Fibroblast of lung (primary cell): ENCODE measurements around the gene TJP3.

Experiments used
- CTCF ChIP-seq, 2 donors: IDR thresholded peaks in 1 of 2; conservative IDR thresholded peaks in 1 of 2; 1 replicate in 1 of 2; 2 replicates in 1 of 2; pipeline ENCODE4 v1.5.1; 2011 to 2012; ENCODE audit warnings: low read length in 2 of 2, control low read depth in 1 of 2, inconsistent platforms in 1 of 2, low read depth in 1 of 2, mild to moderate bottlenecking in 1 of 2
- EZH2 ChIP-seq: IDR thresholded peaks from 2 replicates; pipeline ENCODE4 v1.5.1; 2012; ENCODE audit warnings: low read length, control low read depth, mild to moderate bottlenecking; ENCODE audit errors: missing control alignments

DNA sequence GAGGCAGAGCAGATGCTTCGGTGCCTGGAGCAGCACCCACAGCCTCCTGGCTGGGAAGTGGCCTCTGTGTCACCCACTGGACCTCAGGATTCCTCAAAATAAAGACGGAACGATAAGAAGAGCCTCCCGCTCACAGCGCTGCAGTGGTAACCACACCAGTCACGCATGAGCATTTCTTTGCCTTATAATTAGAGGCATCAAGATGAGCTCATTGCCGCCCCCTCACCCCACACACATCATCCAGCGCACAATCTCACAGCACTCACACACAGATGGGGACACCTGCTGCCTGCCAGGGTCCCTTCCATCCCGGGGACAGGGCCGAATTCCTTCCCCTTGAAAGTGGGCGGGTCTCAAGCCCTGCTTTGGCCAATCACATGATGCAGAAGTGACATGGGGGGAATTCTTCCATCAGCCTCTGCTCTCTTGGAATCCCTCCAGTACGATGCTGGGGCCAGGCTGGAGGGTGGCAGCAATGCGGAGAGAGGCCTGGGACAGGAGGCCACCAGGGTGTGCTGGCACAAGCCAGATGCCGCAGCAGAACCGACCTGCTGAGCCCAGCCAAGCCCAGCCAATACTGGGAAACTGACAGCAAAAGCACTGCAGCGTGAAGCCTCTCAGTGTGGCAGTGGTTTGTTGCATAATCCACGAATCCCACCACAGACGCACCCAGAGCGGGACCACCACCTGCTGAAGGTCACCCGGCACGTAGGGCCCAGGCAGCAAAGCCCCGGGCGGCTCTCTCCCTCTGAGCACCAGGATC is 23.9 kb upstream of the TJP3 start:
- TF ChIP-seq CTCF (conservative IDR thresholded peaks at IDR 0.05 in 1 of 2, IDR thresholded peaks at IDR 0.05 in 1 of 2; ENCODE audit: low read depth in 1 of 2, low read length in 2 of 2) (no peak), EZH2 (no peak)
